Smooth muscle cell (in vitro differentiated cells): Measurements from ENCODE around the gene SPTY2D1. TPM values are rescaled to one million over a fixed set of nuclear protein-coding genes. Genes with fewer than 3 reads are reported as not detected.

Source experiments
- DNase-seq: peaks from one replicate; lab custom pipeline; 2025; ENCODE audit not compliant: unreplicated experiment; lab: John Stamatoyannopoulos, UW
- H2AFZ ChIP-seq: fragments of 200-600 bp; sonication (generic); 2 replicates; pipeline ENCODE4 v1.6.0; 2016; ENCODE audit warnings: antibody characterized with exemption, low read depth, mild to moderate bottlenecking
- H3F3A ChIP-seq: fragments of 200-600 bp; sonication (generic); 2 replicates; pipeline ENCODE4 v1.6.0; 2017; ENCODE audit warnings: antibody characterized with exemption, low read depth
- H3K27ac ChIP-seq: fragments of 200-600 bp; sonication (generic); 2 replicates; pipeline ENCODE4 v1.5.1; 2016; ENCODE audit warnings: low read depth, mild to moderate bottlenecking
- H3K27me3 ChIP-seq: fragments of 200-600 bp; sonication (generic); 2 replicates; pipeline ENCODE4 v1.6.1; 2016; ENCODE audit warnings: low read depth, mild to moderate bottlenecking
- H3K36me3 ChIP-seq: fragments of 200-600 bp; sonication (generic); 2 replicates; pipeline ENCODE4 v1.5.1; 2016; ENCODE audit warnings: low read depth
- H3K4me1 ChIP-seq: fragments of 200-600 bp; sonication (generic); 2 replicates; pipeline ENCODE4 v1.5.1; 2016; ENCODE audit warnings: low read depth
- H3K4me2 ChIP-seq: fragments of 200-600 bp; sonication (generic); 2 replicates; pipeline ENCODE4 v1.6.0; 2016; ENCODE audit warnings: mild to moderate bottlenecking
- H3K4me3 ChIP-seq: fragments of 200-600 bp; sonication (generic); 2 replicates; pipeline ENCODE4 v1.5.1; 2016; ENCODE audit warnings: mild to moderate bottlenecking
- H3K79me2 ChIP-seq: fragments of 200-600 bp; sonication (generic); 2 replicates; pipeline ENCODE4 v1.6.0; 2016; ENCODE audit warnings: low read depth, mild to moderate bottlenecking
- H3K9ac ChIP-seq: fragments of 200-600 bp; sonication (generic); 2 replicates; pipeline ENCODE4 v1.6.0; 2016; ENCODE audit warnings: low read depth
- H3K9me3 ChIP-seq: fragments of 200-600 bp; sonication (generic); replicated peaks from 2 replicates; pipeline ENCODE4 v1.5.1; 2016; ENCODE audit warnings: low read depth
- H4K20me1 ChIP-seq: fragments of 200-600 bp; sonication (generic); 2 replicates; pipeline ENCODE4 v1.6.0; 2016; ENCODE audit warnings: low read depth
- WGBS: methylation state at CpG from one replicate; pipeline ENCODE4 v1.1.7; 2016; ENCODE audit warnings: low lambda C conversion rate; 5-methylcytosine and 5-hydroxymethylcytosine counted together
- polyA plus RNA-seq: library from polyadenylated mRNA; unstranded; fragments of >200 nt; fragmentation: Nextera tagmentation; extraction: Ambion mirVana; gene quantifications from 2 replicates; pipeline ENCODE4 v1.2.1, GENCODE V29; 2016
- total RNA-seq: library from RNA; depleted of rRNA; stranded (reverse); fragments of >200 nt; gene quantifications from 2 replicates; pipeline ENCODE4 v1.2.3, GENCODE V29; 2014
- TF ChIP-seq, protein P1 (sequence below): fragments of 200-600 bp; sonication (generic); IDR thresholded peaks from 2 replicates; pipeline ENCODE4 v1.5.1; 2017; ENCODE audit warnings: borderline replicate concordance, mild to moderate bottlenecking, antibody characterized with exemption; ENCODE audit not compliant: insufficient read depth, poor library complexity, severe bottlenecking

Gene SPTY2D1
- total and polyA plus RNA-seq, 2 experiments from 2014 or later: 18.8 to 42.7 TPM

DNA sequence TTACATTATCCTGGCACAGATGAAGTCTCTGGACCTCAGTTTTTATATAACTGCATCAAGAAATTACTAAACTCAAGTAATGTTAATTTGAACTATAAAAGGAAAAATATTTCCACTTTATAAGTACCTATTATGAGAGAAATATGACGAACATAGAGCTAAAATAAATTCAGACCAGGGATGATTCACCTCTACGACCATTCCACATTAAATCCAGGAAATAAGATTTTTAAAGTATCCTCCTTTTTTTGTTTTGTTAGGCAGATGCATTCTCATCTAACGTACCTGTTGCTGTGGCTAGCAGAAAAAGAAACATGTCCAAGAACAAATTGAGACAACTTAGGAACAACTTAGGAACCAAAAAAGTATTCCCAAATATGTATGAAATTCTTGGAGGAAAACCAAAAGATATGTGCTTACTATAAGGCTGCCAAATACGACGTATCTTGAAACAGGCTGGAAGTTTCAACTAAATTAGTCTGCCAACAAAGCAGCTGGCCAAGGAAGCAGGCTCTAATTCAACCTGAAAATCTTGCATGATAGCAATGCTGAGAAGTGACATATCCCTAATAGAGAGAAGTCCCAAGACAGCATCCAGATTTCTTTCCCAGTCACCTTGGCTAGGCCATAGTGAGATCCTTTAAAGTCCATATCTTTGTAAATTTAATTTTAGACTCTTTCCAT lies 15.7 kb downstream of the SPTY2D1 start:
- H3K4me2 ChIP-seq: peak overlapping the region; percentile 15
- H3F3A ChIP-seq: no peaks in the 10 kb centered on the region
- H2AFZ ChIP-seq: no peak overlapping the region
- no peaks in the 10 kb centered on the region for H3K36me3 ChIP-seq
- H3K4me1 ChIP-seq: no peaks in the 10 kb centered on the region
- WGBS: 87% methylated on average over 5 of the region's 5 CpGs
- H3K27me3 ChIP-seq: no peaks in the 10 kb centered on the region
- H3K4me3 ChIP-seq: no peak overlapping the region
- DNase-seq: no peak
- peaks cover 99% of the 10 kb centered on the region for H4K20me1 ChIP-seq
- TF ChIP-seq, protein P1, sequence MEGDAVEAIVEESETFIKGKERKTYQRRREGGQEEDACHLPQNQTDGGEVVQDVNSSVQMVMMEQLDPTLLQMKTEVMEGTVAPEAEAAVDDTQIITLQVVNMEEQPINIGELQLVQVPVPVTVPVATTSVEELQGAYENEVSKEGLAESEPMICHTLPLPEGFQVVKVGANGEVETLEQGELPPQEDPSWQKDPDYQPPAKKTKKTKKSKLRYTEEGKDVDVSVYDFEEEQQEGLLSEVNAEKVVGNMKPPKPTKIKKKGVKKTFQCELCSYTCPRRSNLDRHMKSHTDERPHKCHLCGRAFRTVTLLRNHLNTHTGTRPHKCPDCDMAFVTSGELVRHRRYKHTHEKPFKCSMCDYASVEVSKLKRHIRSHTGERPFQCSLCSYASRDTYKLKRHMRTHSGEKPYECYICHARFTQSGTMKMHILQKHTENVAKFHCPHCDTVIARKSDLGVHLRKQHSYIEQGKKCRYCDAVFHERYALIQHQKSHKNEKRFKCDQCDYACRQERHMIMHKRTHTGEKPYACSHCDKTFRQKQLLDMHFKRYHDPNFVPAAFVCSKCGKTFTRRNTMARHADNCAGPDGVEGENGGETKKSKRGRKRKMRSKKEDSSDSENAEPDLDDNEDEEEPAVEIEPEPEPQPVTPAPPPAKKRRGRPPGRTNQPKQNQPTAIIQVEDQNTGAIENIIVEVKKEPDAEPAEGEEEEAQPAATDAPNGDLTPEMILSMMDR: no peak
- no peak overlapping the region for H3K9ac ChIP-seq
- peaks cover 86% of the 10 kb centered on the region for H3K79me2 ChIP-seq
- H3K27ac ChIP-seq: peak overlapping the region; percentile 50
- H3K9me3 ChIP-seq: no peaks in the 10 kb centered on the region

DNA sequence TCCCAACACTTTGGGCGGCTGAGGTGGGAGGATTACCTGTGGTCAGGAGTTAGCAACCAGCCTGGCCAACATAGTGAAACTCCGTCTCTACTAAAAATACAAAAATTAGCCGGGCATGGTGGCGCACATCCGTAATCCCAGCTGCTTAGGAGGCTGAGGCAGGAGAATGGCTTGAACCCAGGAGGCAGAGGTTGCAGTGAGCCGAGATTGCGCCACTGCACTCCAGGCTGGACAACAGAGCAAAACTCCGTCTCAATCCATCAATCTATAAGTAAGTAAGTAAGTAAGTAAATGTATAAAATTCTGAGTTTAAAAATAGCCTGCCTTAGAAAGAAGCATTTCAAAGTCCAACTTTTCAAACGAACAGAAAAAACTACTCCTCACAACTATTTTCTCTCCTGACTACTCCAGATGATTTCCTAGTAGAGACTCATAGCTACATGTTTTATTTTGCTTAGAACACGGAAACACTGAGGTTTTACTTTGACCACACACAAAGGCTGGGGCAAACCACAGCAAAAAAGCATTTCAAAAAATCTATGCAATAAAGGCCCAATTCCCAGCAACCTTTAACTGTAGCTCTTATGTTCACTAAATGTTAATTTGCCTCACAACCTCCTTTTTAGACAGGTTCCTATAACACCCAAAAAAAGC lies 16.3 kb downstream of the SPTY2D1 start:
- no peak overlapping the region for H2AFZ ChIP-seq
- peak overlapping the region; percentile 15 for H3K4me2 ChIP-seq
- H3K9me3 ChIP-seq: no peaks in the 10 kb centered on the region
- H3K27ac ChIP-seq: peak overlapping the region; percentile 50
- H3K4me3 ChIP-seq: no peak overlapping the region
- 83% methylated on average over 10 of the region's 10 CpGs for WGBS
- H4K20me1 ChIP-seq: peaks cover 99% of the 10 kb centered on the region
- no peak overlapping the region for H3K9ac ChIP-seq
- H3K36me3 ChIP-seq: no peaks in the 10 kb centered on the region
- no peaks in the 10 kb centered on the region for H3F3A ChIP-seq
- no peak for DNase-seq
- H3K4me1 ChIP-seq: no peaks in the 10 kb centered on the region
- no peaks in the 10 kb centered on the region for H3K27me3 ChIP-seq
- peaks cover 86% of the 10 kb centered on the region for H3K79me2 ChIP-seq
- TF ChIP-seq, protein P1: no peak

DNA sequence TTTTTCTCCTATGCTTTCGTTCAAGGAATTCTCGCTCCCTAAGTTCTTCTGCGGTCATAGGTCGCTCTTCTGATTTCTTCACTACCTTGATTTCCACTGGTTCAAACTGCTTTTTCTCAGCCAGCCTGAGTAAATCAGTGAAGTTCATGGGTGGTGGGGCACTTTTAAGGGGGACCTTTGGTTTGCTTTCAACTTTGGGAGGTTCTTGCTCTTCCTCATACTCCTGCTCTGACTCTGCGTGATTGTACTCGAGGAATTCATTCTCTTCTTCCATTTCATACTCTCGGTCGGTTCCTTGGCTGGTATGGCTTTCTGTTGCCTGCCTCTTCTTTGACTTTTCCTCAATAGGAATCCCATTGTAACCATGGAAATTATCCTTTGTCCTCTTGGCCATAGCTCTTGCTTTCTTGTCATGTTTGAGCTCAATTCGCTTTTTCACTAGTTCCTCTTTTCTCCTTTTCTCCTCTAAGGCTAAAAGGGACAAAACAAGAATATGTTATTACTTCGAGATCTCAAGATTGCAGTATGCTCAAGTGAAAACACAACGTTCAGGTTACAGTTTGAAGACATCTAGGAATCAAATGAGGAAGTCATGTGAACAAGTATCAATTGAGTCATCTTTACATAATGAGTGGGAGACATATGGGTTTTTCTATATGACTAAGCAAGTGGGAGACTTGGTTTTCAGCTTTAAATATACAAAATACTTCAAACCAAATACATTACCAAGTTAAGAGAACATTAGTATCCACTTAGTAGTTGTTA lies 18.3 kb downstream of the SPTY2D1 start:
- Histone ChIP-seq H3K4me3 (no peak overlapping the region), H2AFZ (no peak overlapping the region), H3K4me1 (no peaks in the 10 kb centered on the region), H3K9ac (no peak overlapping the region), H3K27me3 (no peaks in the 10 kb centered on the region), H3F3A (no peaks in the 10 kb centered on the region), H3K9me3 (no peaks in the 10 kb centered on the region), H3K79me2 (peaks cover 75% of the 10 kb centered on the region), H4K20me1 (peaks cover 91% of the 10 kb centered on the region), H3K27ac (peak overlapping the region; percentile 39), H3K4me2 (no peak overlapping the region), H3K36me3 (peaks cover 14% of the 10 kb centered on the region)
- 97% methylated on average over 11 of the region's 11 CpGs for WGBS
- no peak for DNase-seq
- TF ChIP-seq, protein P1: no peak
